Activated gamma-delta T cell treated with Interleukin-2 at 50 U/mL for 16 hours (primary cell): ENCODE results near the gene CCDC106.

Experiments
- DNase-seq: peaks from one replicate; pipeline ENCODE4 v3.0.0-alpha.2; 2020

Gene CCDC106

DNA sequence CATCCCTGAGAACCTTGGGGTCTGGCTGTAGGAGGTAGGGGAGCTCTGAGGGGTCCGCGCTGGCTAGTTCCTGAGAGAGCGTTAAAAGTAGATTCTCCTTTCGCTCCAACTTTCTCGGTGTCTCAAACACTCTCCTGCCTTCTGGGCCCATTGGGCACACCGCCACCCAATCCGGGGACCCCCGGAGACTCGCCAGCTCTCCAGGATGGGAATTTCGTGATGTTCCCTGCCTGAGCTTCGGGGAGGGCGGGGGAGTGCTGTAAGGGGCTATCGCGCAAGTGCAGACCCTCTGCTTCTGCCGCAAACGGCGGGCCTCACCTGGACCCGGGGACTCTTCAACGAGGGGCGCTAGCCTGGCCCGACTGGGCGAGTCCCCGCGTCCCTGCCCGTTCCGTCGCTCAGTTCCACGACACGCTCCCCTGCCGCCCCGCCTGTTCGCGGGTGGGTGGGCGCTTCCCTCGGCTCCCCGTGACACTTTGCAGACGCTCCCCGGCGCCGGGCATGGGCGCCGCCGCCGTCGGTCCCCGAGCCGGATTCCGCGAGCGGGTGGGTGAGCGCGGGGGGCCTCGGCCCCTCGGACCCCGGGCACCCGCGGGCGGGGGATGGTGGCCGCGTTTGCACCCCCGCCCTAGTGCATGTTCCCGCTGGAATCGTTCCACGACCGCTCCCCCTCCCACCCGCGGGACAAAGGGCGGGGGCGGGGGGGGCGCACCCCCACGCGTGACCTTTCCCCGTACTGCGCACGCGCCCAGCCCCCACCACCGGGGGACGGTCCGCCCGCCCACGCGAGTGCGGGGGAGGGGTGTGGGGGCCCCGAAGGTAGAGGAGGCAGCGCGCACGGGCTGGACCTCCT lies at the start of gene CCDC106:
Gene CCDC106 (plus strand): TSS at position 481 of the 853 bp plus-strand sequence. CDS start 835 bp downstream, outside the sequence.
- peak; percentile 43 for DNase-seq

DNA sequence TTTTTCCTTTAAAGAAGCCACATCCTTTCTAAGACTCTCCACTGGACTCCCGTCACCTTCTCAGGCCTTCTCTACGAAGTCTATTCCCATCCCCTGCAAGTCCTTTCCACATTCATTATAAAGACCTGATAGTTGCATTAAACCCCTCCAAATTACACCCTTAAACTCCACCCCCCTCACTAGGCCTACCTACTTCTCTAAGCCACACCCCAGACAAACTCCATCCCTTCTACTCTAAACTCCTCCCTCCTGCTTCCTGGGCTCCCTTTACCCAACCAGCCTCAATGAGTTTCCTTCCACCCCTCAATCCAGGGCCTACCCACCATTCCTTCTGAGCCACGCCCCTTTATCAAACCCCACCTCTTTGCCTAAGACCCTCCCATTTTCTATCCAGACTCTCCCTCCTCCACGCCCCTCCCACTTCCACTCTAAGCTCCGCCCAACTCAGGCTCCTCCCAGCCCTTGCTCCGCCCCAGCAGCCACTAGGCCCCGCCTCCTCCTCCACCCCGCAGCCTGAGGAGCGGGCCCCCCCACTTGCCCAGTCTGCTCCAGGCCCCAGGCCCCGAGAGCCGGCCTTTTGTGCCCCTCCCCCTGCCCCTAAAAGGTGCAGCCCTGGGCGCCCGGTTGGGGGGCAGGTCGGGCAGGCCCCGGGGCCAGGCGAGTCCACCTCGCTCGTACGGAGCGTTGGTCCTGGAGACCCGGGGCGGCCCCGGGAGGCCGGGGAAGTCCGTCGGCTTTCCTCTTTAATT lies 49.1 kb upstream of the CCDC106 start:
- peak; percentile 88 for DNase-seq

DNA sequence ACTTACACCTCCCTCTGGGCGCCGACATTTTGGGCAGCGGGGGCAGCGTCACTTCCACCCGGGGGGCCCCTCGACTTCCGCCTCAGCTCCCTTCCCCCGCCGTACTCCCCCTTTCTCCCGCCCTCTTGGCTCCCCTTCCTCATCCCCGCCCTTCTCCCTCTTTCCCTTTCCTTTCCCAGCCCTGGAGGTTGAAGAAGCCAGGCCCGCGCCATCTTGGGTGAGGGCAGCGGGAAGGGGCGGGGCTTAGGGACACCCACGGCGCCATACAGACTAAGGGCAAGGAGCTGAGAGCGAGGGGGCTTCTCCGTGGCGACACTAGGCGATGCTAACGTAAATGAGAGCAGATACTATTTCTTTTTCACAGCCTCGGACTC lies 48.6 kb upstream of the CCDC106 start, which contains the start of gene FIZ1:
Gene FIZ1 (minus strand): TSS at position 50 of the 374 bp plus-strand sequence. CDS start 1,652 bp downstream, outside the sequence.
- peak; percentile 95 for DNase-seq

DNA sequence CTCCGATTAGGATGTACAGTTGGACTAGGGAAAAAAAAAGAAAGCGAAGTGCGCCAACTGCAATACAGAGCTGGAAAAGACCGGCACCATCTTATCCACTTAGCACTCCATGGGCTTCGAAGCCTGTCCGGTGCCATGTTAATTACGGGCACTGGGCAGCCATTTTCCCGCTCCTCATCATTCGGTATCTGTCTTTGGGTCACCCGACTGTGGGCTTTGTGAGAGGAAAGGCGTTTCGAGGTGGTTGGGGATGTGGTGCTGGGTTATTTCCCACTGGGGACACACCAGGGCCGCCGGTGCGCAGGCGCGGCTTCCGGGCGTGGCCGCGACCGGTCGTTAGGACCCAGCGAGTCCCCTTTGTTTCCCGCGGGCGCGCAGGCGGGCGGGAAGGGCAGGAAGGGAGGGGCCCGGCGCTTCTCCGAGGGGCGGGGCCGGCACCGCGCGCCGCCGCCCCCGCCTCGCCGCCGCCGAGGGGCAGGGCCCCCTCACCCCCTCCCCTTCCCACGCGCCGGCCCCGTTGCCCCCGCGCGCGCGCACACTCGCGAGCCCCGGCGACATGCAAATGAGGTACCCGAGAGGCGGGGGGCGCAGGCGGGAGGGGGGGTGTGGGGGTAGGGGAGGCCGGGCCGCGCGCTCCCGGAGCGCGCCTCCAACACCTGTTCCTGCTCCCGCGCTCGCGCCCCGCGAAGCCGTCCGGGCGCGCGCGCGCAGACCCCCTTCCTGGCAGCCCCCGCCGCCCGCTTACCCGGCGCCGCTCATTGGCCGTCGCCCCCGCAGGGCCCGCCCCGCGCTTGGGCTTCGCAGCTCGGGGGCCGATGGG lies 48.0 kb upstream of the CCDC106 start, which contains the start of gene ZNF524:
Gene ZNF524 (plus strand): TSS at position 447 of the 820 bp plus-strand sequence. CDS start 1,825 bp downstream, outside the sequence.
- peak; percentile 76 for DNase-seq

DNA sequence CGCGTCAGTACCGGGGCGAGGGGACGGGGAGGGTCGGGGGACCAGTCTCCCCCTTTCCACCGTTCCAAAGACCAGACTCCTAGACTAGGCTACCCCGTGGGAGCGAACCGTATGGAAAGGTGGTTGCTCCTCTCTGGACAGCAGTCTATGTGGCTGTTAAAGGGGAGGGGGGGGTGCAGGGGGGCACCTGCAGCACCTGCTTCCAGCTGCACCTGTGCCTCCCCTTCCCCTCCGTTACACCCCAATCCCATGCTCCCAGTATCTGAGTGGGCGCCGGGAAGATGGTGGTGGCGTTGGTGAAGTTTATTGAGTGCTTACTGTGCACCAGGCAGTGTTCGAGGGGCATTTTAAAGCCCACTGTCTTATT lies 47.4 kb upstream of the CCDC106 start:
- no peak for DNase-seq

DNA sequence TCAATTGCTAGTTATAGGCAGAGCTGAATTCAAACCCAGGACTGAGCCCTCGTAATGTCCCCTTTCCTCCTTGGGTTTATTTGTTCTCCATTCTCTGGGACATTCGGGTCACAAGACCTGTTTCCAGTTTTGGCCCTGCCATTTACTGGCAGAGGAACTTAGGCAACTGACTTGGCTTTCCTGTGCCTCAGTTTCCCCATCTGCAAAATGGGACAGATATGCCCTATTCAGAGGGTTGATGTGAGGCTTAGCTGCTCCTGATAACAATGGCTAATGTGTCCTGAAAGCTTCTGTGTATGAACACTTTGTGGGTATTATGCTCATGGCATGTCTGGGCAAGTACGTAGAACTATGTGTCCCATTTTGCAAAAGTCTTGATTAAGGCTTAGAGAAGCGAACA lies 46.9 kb upstream of the CCDC106 start:
- DNase-seq: no peak

DNA sequence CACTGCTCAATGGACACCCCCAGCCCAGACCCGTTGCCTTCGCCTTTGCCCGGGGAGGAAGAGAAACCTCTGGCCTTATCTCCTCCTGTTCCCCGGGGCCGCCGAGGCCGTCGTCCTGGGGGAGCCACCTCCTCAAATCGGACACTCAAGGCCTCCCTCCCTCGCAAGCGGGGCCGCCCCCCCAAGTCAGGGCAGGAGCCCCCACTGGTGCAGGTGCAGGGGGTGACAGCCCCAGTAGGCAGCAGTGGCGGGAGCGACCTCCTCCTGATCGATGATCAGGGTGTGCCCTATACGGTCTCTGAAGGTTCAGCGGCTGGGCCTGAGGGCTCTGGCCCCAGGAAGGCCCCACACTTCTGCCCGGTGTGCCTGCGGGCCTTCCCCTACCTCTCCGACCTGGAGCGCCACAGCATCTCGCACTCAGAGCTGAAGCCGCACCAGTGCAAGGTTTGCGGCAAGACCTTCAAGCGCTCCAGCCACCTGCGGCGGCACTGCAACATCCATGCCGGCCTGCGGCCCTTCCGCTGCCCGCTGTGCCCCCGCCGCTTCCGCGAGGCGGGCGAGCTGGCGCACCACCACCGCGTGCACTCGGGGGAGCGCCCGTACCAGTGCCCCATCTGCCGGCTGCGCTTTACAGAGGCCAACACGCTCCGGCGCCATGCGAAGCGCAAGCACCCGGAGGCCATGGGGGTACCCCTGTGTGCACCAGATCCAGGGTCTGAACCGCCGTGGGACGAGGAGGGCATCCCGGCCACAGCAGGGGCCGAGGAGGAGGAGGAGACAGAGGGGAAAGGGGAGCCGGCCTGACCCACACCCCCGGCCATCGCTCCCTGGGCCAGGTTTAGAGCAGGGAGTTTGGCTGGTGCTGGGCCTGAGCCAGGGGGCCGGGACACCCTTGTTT lies 45.7 kb upstream of the CCDC106 start:
- DNase-seq: no peak

DNA sequence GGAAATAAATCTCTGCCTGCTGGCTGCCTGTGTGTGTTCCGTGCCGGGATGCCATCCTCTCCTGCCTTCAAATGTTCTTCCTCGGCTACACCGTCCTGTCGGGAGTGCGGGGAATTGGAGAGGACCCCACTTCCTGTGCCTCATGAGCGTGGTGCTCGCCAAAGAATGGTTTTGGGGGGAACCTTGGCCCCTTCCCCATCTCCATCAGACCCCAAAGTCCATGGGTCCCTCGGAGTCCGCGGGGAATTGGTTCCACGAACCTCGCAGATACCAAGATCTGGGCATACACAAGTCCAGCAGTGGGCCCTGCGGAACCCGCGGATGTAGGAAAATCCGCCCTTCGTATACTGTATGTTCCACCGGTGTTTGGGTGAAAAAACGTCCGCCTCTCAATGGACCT lies 44.9 kb upstream of the CCDC106 start:
- DNase-seq: no peak

DNA sequence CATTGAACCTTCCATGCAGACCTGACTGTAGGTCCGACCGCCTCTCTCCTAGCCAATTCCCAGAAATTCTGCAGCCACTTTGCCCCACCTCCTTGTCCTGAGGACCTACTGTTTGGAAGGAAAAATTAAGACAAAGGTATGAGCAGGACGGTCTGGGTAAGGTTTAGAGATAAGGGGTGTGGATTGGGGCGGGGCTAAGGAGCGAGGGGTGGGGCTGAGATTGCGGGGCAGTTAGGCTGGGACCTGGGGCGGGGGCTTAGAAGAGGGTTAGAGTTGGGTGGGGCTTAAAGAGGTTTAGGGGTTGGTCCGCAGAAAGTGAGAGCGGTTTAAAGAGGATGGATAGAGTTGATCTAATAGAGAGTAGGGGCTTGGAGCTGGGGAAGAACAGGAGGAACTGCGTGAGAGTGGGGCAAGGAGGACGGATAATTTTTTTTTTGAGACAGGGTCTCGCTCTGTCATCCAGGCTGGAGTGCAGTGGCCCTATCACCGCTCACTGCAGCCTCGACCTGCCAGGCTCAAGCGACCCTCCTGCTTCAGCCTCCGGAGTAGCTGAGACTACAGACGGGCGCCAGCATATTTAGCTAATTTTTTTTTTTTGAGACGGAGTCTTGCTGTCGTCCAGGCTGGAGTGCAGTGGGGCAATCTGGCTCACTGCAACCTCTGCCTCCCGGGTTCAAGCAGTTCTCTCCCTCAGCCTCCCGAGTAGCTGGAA lies 44.3 kb upstream of the CCDC106 start:
- DNase-seq: no peak

DNA sequence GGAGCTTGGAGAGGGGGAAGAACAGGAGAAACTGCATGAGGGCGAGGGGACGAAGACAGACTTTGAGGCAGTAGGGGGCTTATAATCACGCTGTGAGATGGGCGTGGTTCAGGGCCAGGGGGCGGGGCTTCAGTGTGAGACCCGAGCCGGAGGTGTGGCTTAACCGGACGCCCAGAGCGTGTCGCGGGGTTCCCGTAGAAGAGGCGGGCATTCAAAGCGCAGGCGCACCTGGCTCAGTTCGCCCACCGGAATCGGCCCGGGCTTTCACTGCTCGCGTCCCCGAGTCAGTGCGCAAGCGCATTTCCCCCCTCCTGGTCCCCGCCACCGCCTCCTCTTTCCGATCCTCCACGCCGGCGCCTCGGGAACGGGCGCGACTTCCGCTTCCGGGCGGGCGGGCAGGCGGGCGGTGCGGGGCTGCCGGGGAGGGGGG lies 42.8 kb upstream of the CCDC106 start:
- peak; percentile 97 for DNase-seq

DNA sequence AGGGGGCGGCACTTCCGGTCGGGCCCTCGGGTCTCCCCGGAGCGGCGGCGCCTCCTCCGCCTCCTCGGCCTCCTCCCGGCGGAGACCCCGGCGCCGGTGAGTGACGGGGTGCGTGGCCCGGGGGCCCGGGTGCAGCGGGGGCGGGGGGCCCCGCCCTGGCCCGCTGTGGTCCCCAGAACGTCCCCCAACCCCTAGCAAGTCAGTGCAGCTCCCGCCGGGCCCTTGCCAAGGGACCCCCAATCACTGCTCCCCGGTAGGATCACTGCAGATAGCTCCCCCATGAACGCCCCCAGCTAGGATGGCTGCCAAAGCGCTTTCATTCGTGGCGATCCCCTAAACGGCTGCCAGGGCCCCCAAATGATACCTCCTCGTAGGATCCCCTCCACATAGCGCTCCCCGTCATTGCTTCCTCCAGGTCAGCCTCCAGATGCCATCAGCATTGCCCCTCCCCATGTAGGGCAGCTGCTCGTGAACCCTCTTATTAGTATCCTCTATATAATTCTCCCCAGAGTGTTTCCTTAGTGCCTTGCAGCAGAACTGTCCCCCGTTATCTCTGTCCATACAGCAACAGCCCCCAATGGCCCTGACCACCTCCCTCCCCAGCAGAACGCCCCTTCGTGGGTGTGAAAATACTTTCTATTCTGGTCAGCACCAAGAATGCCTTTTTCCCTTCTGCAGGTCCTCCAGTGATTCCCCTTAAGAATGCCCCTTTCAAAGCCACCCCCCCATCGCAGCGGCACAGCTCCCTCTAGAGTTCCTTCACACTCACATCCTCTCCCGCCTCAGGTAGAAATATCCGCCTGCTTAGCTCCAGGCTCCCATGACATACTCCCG lies 42.2 kb upstream of the CCDC106 start, which contains the start of gene ZNF865:
Gene ZNF865 (plus strand): TSS at position 11 of the 834 bp plus-strand sequence. CDS start 7,972 bp downstream, outside the sequence.
- peak; percentile 67 for DNase-seq

DNA sequence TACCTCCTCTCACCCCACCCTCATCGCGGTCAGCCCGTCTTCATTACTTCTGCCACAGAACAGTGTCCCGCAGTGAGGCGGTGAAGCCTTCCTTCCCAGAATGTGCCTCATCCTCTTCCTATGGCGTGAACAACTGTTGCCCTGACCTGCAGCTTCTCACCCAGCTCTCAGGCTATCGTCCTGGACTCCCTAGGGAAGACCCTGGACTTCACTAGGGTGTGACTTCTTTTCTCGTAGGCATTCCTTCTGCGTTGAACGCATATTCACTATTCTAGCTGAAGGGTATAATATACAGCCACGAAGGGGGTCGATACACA lies 41.6 kb upstream of the CCDC106 start:
- no peak for DNase-seq

DNA sequence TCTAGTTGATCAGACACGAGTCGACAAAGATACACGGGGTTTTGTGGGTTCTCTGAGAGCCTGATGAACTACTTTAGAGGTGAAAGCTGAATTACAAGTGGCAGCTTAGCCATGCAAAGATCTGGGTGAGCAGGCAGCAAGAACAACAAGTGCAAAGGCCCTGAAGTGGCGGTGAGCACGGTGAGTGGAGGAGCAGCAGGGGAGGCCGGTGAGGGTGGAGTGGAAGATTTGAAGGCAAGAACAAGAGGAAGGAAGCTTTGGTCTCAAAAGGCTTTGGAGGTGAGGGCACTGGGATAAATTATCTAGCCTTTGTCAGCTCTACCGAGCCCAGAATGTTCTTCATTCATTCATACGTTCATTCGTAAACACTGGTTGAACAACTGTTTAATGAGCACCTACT lies 41.2 kb upstream of the CCDC106 start:
- DNase-seq: no peak

DNA sequence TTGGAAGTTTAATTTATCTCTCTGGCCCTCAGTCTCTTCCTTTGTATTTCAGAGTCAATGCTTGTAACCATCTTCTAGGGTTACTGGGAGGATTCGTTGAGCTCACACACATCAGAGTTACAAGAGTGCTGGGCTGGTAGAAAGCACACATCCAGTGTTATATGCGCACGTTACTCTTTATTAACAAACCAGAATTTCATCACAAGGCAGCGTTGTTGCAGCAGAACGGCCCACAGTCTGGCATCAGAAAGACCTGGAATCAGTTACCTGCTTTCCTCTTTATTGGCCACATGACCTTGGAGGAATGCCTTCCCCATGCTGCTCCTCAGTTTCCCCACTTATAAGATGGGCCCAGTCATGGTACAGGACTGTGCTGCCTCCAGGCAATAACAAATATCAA lies 38.7 kb upstream of the CCDC106 start:
- DNase-seq: no peak

DNA sequence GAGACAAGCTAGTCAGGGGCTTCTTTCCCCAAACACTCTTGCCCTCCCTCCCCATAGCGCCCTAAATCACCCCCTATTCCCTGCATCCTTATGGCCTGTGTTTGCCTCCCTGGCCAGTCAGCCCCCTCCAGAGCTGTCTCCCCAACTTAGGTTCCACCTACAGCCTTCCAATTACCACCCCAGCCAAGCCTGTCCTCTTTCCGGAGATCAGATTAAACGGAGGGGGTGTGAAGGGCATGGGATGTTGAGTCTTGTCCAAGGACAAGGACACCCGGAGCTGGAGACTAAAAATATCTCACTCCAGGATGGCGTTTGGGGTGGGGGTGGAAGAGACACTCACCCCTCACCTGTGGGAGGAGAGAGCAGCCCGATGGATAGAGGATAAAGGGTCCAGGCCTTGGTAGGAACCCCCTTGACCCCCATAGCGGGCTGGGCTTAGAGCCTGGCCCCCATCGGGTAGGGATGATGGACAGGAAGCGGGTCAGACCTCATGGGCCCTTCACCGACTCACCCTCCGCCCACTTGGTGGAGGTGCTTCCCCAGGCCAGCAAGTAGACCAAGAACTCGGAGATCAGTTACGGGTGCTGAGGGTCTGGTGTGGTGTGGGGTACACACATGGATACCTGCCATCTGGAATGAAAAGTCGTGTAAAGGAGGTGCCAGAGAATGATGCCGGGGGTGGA lies 36.6 kb upstream of the CCDC106 start:
- DNase-seq: no peak

DNA sequence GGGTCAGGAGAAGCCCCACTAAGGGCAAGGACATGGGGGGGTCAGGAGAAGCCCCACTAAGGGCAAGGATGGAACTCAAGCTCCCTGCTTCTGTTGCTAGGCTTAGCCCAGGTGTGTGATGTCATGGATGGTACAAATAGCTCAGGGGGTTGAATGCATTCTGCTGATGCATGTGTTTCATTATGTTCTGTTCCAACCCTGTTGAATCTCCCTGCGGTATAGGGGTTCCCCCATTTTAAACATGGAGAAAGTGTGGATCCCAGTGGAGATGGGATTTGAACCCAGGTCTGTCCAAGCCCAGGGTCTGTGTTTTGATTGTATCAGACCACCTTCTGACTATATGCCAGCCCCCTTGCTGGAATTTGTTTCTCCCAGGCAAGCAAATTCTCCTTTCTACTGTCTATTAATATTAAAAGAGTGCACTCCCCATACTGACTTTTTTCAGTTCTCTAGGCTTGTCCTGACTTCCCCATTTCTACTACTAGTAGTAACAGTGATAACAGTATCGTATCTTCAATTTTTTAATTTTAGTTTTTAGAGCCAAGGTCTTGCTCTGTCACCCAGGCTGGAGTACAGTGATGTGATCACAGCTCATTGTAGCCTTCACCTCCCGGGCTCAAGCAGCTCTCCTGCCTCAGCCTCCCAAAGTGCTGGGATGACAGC lies 35.9 kb upstream of the CCDC106 start:
- no peak for DNase-seq

DNA sequence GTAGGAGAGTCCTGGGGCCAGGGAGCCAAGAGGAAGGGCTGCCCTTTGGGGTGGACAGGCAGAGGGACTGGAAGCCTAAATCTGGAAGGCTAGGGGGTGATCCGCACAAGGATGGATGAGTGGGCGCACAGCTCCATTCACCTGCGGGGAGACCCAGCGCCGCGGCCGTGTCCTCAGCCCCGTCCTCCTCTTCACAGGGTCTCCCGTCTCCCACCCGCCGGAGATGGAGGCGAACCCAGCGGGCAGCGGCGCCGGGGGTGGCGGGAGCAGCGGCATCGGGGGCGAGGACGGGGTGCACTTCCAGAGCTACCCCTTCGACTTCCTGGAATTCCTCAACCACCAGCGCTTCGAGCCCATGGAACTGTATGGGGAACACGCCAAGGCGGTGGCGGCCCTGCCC lies 34.6 kb upstream of the CCDC106 start:
- DNase-seq: no peak

DNA sequence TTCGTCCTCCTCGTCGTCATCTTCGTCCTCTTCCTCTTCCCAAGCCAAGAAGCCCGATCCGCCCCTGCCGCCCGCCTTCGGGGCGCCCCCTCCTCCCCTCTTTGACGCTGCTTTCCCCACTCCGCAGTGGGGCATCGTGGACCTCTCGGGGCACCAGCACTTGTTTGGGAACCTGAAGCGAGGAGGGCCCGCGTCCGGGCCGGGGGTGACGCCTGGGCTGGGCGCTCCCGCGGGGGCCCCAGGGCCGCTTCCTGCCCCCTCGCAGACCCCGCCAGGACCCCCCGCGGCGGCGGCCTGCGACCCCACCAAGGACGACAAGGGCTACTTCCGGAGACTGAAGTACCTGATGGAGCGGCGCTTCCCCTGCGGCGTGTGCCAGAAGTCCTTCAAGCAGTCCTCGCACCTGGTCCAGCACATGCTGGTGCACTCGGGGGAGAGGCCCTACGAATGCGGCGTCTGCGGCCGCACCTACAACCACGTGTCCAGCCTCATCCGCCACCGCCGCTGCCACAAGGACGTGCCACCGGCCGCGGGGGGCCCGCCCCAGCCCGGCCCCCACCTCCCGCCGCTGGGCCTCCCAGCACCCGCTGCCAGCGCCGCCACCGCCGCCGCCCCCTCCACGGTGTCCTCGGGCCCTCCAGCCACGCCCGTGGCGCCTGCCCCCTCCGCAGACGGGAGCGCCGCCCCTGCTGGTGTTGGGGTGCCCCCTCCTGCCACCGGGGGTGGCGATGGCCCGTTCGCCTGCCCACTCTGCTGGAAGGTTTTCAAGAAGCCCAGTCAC lies 33.9 kb upstream of the CCDC106 start:
- DNase-seq: no peak
